Measurements from ENCODE around the gene NCAM2. TPM values are rescaled to one million over a fixed set of nuclear protein-coding genes. Genes with fewer than 3 reads are reported as not detected.

Gene NCAM2
- total RNA-seq, 4 donors from 2014 or later: 0.67 to 0.95 TPM; not detected in 2

DNA sequence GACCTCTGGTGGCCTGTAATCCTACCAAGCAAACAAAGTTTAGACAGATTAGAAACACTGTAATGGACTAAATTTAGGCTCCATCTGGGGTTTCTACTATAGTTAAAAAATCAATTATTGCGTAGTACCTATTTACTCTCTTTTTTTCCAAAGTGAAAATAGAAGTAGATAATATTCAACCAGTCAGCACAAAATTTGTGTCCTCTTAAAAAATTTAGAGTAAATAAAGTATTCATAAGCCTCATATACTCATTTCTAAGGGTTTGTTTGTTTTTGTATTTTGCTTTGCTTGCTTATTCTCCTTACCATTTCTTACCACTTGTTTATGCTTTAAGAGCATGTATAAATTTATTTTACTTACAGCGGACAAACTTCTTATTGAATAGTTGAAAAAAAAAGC, 54.5 kb downstream of the NCAM2 start:
- no peaks in the 10 kb centered on the region for H3K9me3 ChIP-seq
- H3K27me3 ChIP-seq: no peaks in the 10 kb centered on the region
- TF ChIP-seq POLR2A (IDR thresholded peaks at IDR 0.05): no peak
- TF ChIP-seq, protein P1, sequence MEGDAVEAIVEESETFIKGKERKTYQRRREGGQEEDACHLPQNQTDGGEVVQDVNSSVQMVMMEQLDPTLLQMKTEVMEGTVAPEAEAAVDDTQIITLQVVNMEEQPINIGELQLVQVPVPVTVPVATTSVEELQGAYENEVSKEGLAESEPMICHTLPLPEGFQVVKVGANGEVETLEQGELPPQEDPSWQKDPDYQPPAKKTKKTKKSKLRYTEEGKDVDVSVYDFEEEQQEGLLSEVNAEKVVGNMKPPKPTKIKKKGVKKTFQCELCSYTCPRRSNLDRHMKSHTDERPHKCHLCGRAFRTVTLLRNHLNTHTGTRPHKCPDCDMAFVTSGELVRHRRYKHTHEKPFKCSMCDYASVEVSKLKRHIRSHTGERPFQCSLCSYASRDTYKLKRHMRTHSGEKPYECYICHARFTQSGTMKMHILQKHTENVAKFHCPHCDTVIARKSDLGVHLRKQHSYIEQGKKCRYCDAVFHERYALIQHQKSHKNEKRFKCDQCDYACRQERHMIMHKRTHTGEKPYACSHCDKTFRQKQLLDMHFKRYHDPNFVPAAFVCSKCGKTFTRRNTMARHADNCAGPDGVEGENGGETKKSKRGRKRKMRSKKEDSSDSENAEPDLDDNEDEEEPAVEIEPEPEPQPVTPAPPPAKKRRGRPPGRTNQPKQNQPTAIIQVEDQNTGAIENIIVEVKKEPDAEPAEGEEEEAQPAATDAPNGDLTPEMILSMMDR (IDR thresholded peaks at IDR 0.05): no peak
- 87 to 95% methylated on average over 2 of the region's 2 CpGs for WGBS, 2 donors
- no peaks in the 10 kb centered on the region for H3K4me1 ChIP-seq
- H3K36me3 ChIP-seq: no peaks in the 10 kb centered on the region
- intact Hi-C loops (cut with DNase I): no loop called here
- no peak overlapping the region for H3K4me3 ChIP-seq
- no peak overlapping the region for H3K27ac ChIP-seq
- DNase-seq: no peak

DNA sequence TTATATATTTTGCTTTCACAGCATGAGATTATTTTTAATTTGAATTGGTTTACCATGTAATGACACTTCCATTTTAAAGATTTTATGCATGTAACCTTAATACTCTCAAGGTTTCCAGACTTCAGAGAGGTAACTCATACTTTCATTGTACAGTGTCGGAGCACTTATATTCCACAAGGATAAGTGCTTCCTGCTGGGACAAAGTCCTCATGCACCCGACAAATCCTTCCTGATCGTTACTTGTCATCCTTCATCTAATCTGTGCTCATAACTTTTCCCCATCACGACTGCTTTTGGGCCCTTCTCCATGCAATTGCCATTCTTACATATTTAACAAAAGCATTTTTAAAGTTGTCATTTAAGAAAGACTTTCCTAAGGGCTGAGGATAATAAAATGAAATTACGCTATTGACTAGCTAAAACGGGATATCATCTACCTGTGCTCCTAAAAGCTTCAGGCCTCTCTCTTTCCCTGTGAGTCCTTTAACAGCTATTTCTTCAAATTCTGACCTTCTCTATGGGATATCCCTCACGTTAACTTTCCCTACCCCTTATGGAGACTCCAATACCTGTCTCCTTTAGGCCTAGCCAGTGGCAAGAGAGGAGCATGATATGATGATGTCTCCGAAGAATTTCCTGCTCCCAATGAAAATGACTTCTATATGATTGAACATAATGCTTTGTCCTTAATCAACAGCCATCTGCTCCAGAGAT, 59.3 kb downstream of the NCAM2 start:
- Histone ChIP-seq H3K27ac (no peak overlapping the region), H3K36me3 (no peaks in the 10 kb centered on the region), H3K27me3 (no peaks in the 10 kb centered on the region), H3K4me1 (no peaks in the 10 kb centered on the region), H3K4me3 (no peak overlapping the region), H3K9me3 (no peaks in the 10 kb centered on the region)
- TF ChIP-seq, protein P1 (IDR thresholded peaks at IDR 0.05): no peak
- no peak for TF ChIP-seq POLR2A (IDR thresholded peaks at IDR 0.05)
- no peak for DNase-seq
- 66 to 68% methylated on average over 8 of the region's 8 CpGs for WGBS, 2 donors
- intact Hi-C loops (cut with DNase I): no loop called here

DNA sequence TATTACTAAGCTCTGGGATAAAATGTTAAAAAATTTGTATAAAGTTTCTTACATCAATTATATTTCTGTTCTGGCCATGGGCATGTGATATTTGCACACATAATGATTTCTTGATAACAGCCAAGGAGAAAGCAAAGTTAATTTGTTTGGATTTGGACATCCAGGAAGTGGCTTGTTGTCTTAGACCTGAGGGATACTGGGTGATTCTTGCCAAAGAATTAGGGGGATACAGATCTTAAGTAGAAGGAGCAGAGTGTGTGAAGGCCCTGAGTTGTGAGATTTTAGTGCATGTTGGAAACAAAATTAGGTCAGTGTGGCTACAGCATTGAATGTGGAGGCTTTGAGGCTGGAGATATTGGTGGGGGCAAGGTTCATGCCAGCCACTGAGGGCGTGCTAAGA, 65.6 kb downstream of the NCAM2 start:
- intact Hi-C loops (cut with DNase I): no loop called here
- Histone ChIP-seq H3K4me1 (no peaks in the 10 kb centered on the region), H3K9me3 (no peaks in the 10 kb centered on the region), H3K36me3 (no peaks in the 10 kb centered on the region), H3K27ac (no peak overlapping the region), H3K27me3 (no peaks in the 10 kb centered on the region), H3K4me3 (no peak overlapping the region)
- TF ChIP-seq, protein P1 (IDR thresholded peaks at IDR 0.05): no peak
- TF ChIP-seq POLR2A (IDR thresholded peaks at IDR 0.05): no peak
- WGBS, 2 donors: 12 to 58% methylated on average over 1 of the region's 1 CpG
- DNase-seq: no peak

DNA sequence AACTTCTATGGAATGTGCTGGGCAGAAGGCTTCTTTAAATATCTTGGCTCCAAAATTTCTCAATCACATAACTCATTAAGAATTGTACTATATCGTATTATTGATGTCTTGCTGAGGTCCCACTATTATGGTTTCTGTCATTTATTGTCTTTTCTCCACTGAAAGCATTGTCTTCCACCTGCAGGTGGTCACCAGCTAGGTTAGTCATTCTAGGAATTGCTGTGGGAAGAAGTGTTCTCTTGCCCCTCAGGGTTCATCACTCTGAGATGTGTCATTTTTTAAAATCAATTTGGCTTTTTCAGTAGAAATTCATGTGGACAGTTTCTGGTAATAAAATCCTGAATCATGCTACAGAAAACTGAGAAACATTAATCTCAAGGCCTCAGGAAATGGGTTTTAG, 66.1 kb downstream of the NCAM2 start:
- no peak overlapping the region for H3K4me3 ChIP-seq
- H3K36me3 ChIP-seq: no peaks in the 10 kb centered on the region
- H3K27me3 ChIP-seq: no peaks in the 10 kb centered on the region
- H3K27ac ChIP-seq: no peak overlapping the region
- H3K9me3 ChIP-seq: no peaks in the 10 kb centered on the region
- TF ChIP-seq, protein P1 (IDR thresholded peaks at IDR 0.05): no peak
- TF ChIP-seq POLR2A (IDR thresholded peaks at IDR 0.05): no peak
- WGBS, 2 donors: 50 to 65% methylated on average over 1 of the region's 1 CpG
- no peaks in the 10 kb centered on the region for H3K4me1 ChIP-seq
- intact Hi-C loops (cut with DNase I): no loop called here
- DNase-seq: no peak

DNA sequence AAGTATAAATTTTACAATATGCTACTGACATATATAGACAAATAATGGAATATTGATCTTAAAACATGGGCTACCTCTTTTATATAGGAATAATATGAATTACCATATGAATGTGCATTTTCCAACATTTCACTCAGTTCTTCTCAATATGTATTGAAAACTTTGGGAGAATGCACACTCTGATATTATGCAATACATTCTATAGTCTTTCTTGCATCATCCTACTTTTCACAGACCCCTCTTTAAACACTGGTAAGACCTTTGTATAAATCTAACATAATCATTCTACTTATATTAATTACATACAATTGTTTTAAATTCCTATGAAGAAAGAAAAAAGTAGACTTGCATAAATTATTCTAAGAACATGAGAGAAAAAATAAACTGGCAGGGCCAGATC, 69.2 kb downstream of the NCAM2 start:
- no peak for DNase-seq
- no peaks in the 10 kb centered on the region for H3K27me3 ChIP-seq
- no peak overlapping the region for H3K4me3 ChIP-seq
- intact Hi-C loops (cut with DNase I): no loop called here
- TF ChIP-seq, protein P1 (IDR thresholded peaks at IDR 0.05): no peak
- TF ChIP-seq POLR2A (IDR thresholded peaks at IDR 0.05): no peak
- H3K36me3 ChIP-seq: no peaks in the 10 kb centered on the region
- no peaks in the 10 kb centered on the region for H3K9me3 ChIP-seq
- no peak overlapping the region for H3K27ac ChIP-seq
- H3K4me1 ChIP-seq: no peaks in the 10 kb centered on the region

Data from esophagus squamous epithelium (tissue), 5 donors.